Measurements from ENCODE around the gene RNF41.
A peak's percentile ranks its signal among the peaks of the same experiment; 100 is the strongest.
"Not testable (repeated sequence)": the region's sequence is repeated elsewhere in the genome, so short reads cannot be mapped to it uniquely, and the experiment has no call there.

RNF41 gene

DNA sequence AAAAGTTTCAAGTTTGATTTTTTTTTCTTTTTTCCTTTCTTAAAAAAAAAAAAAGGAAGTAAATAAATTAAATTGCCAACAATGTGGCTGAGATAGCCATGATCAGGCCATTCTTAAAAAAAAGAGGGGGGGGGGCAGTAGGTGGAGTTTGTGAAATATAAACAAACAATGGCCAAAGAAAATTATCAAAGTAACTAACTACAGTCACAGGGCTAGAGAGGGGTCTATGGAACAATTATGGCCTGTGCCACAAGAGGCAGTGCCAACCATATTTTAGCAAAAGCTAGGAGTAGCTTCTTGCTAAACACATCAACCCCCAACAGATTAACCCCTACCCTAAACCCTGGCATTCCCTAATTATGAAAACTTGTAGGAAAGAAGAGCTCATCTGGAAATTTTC is 16.3 kb downstream of the RNF41 start:
- no peaks in the 10 kb centered on the region for H3K27me3 ChIP-seq (replicated peaks)
- no peak for DNase-seq
- no peak overlapping the region for H3K27ac ChIP-seq
- no peak overlapping the region for H3K4me3 ChIP-seq (ENCODE audit: low read depth, low read length)
- TF ChIP-seq, protein P1, sequence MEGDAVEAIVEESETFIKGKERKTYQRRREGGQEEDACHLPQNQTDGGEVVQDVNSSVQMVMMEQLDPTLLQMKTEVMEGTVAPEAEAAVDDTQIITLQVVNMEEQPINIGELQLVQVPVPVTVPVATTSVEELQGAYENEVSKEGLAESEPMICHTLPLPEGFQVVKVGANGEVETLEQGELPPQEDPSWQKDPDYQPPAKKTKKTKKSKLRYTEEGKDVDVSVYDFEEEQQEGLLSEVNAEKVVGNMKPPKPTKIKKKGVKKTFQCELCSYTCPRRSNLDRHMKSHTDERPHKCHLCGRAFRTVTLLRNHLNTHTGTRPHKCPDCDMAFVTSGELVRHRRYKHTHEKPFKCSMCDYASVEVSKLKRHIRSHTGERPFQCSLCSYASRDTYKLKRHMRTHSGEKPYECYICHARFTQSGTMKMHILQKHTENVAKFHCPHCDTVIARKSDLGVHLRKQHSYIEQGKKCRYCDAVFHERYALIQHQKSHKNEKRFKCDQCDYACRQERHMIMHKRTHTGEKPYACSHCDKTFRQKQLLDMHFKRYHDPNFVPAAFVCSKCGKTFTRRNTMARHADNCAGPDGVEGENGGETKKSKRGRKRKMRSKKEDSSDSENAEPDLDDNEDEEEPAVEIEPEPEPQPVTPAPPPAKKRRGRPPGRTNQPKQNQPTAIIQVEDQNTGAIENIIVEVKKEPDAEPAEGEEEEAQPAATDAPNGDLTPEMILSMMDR (IDR thresholded peaks at IDR 0.05; ENCODE audit: low read depth, low read length, missing control alignments), result peak; percentile 15
- in situ Hi-C loops (cut with HindIII; ENCODE audit: low pct_ligation_motif_present, low sequenced_read_pairs), result no loop called here
- H3K36me3 ChIP-seq (replicated peaks), result peaks cover 54% of the 10 kb centered on the region

DNA sequence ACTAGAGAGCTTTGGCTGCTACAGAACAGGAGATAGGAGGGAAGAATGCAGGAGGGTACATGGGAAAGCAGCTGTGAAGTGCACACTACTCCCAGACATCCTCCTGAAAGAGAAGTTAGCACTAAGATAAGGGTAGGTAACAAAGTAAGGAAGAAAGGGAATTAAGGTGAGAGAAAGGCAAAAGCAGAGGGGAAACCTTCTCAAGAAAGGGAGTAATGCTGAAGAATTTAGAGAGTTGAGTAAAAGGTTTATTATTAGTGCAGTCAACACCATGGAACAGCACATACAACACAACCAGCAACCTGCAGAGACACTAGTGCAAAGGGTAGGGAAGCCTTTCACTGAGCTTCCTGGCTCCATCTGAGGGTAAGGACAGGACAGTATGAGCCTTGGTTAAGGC is 17.4 kb downstream of the RNF41 start:
- DNase-seq, result no peak
- Histone ChIP-seq H3K27me3 (replicated peaks) (no peaks in the 10 kb centered on the region), H3K27ac (no peak overlapping the region), H3K4me3 (ENCODE audit: low read depth, low read length) (no peak overlapping the region), H3K36me3 (replicated peaks) (peaks cover 43% of the 10 kb centered on the region)
- in situ Hi-C loops (cut with HindIII; ENCODE audit: low pct_ligation_motif_present, low sequenced_read_pairs), result no loop called here
- TF ChIP-seq, protein P1 (IDR thresholded peaks at IDR 0.05; ENCODE audit: low read depth, low read length, missing control alignments), result no peak

DNA sequence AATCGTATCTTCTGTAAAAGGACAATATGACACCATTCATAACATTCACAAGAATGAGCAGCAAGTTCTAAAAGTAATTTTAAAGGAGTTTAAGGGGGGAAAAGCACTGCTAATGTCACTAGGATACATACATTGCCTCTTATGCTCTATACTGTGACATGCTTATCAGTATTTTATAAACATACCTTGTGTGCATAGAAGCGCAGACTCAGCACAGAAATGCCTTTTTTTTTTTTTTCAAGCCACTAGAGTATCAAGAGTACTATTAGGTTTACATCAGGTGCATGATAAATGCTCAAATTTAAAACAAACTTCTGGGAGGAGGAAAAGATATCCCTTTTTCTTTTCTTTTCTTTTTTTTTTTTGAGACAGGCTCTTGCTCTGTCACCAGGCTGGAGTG is 18.9 kb downstream of the RNF41 start:
- no peak overlapping the region for H3K27ac ChIP-seq
- TF ChIP-seq, protein P1 (IDR thresholded peaks at IDR 0.05; ENCODE audit: low read depth, low read length, missing control alignments), result no peak

GRCh38 chr12:56202366-56202765 is 19.4 kb downstream of the RNF41 start:
- Histone ChIP-seq H3K4me3 (ENCODE audit: low read depth, low read length) (no peak overlapping the region), H3K27ac (no peak overlapping the region), H3K36me3 (replicated peaks) (peaks cover 34% of the 10 kb centered on the region), H3K27me3 (replicated peaks) (no peaks in the 10 kb centered on the region)
- in situ Hi-C loops (cut with HindIII; ENCODE audit: low pct_ligation_motif_present, low sequenced_read_pairs), result no loop called here
- TF ChIP-seq, protein P1 (IDR thresholded peaks at IDR 0.05; ENCODE audit: low read depth, low read length, missing control alignments), result no peak
- no peak for DNase-seq

More for the DNA sequence above, 18.9 kb downstream of the RNF41 start:
- no peak for DNase-seq
- no peak overlapping the region for H3K4me3 ChIP-seq (ENCODE audit: low read depth, low read length)
- H3K27me3 ChIP-seq (replicated peaks), result no peaks in the 10 kb centered on the region
- in situ Hi-C loops (cut with HindIII; ENCODE audit: low pct_ligation_motif_present, low sequenced_read_pairs), result no loop called here
- peaks cover 38% of the 10 kb centered on the region for H3K36me3 ChIP-seq (replicated peaks)

- Histone ChIP-seq H3K27me3 (replicated peaks) (no peaks in the 10 kb centered on the region), H3K4me3 (ENCODE audit: low read depth, low read length) (no peak overlapping the region), H3K27ac (no peak overlapping the region), H3K36me3 (replicated peaks) (peaks cover under 1% of the 10 kb centered on the region)
- TF ChIP-seq, protein P1 (IDR thresholded peaks at IDR 0.05; ENCODE audit: low read depth, low read length, missing control alignments), result no peak
- DNase-seq, result no peak
- in situ Hi-C loops (cut with HindIII; ENCODE audit: low pct_ligation_motif_present, low sequenced_read_pairs), result no loop called here
Observed at GRCh38 chr12:56198836-56199235, 22.9 kb downstream of the RNF41 start.

DNA sequence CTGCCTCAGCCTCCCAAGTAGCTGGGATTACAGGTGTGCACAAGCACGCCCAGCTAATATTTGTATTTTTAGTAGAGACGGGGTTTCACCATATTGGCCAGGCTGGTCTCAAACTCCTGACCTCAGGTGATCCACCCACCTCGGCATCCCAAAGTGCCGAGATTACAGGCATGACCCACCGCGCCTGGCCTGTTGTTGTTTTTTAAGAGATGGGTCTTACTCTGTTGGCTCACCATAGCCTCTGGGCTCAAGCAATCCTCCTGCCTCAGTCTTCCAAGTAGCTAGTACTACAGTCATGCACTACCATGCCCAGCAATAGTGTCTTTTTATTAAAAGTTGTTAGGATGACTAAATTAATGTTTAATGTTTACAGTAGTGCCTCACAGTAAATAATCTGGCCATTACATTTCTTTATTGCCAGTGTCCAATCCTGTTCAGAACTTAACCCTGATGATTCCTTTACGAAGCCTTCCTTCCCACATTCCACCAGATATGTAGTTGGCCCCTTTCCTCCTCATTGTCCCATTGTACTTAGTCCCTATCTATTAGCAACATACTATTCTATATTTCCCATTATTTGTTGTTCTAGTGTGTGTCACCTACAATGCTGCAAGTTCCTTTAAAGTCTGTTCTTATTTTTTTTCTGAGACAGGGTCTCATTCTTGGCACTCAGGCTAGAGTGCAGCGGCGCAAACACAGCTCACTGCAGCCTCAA is 23.6 kb downstream of the RNF41 start:
- in situ Hi-C loops (cut with HindIII; ENCODE audit: low pct_ligation_motif_present, low sequenced_read_pairs), result no loop called here

DNA sequence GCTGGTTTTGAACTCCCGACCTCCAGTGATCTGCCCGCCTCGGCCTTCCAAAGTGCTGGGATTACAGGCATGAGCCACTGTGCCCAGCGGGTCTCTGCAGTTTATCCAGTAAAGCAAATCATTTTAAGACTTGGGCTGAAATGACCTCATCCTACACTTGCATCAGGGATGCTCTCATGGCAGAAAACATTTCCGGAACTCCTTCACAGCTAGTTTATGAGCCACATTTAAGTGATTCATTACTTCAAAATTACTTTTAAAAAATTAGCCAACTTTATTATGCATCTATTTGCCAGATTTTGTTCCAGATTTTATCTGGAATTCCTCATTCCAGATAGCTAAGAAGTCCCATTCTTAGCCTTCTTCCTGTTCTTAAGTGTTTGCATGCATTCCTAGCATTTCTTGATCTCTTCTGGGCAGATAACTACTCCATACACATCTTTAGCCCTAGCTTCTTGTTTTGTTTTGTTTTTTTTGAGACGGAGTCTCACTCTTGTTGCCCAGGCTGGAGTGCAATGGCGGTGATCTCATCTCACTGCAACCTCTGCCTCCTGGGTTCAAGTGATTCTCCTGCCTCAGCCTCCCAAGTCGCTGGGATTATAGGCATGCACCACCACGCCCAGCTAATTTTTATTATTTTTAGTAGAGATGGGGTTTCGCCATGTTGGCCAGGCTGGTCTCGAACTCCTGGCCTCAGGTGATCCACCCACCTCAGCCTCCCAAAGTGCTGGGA is 24.7 kb downstream of the RNF41 start:
- in situ Hi-C loops (cut with HindIII; ENCODE audit: low pct_ligation_motif_present, low sequenced_read_pairs); H3K4me3 ChIP-seq (ENCODE audit: low read depth, low read length); H3K27me3 ChIP-seq (replicated peaks); H3K36me3 ChIP-seq (replicated peaks): not testable (repeated sequence)
- peak; percentile 89 for DNase-seq
- peak overlapping the region; percentile 47 for H3K27ac ChIP-seq

More for the DNA sequence above, 23.6 kb downstream of the RNF41 start:
- no peak overlapping the region for H3K4me3 ChIP-seq (ENCODE audit: low read depth, low read length)
- H3K36me3 ChIP-seq (replicated peaks), result no peaks in the 10 kb centered on the region
- TF ChIP-seq, protein P1 (IDR thresholded peaks at IDR 0.05; ENCODE audit: low read depth, low read length, missing control alignments), result no peak
- no peak overlapping the region for H3K27ac ChIP-seq
- no peak for DNase-seq
- no peaks in the 10 kb centered on the region for H3K27me3 ChIP-seq (replicated peaks)
